Panc1 (cell line): ENCODE results near the gene TBPL2. TPM values are rescaled to one million over a fixed set of nuclear protein-coding genes. Genes with fewer than 3 reads are reported as not detected.
"Not testable (repeated sequence)": the region's sequence is repeated elsewhere in the genome, so short reads cannot be mapped to it uniquely, and the experiment has no call there.

Source experiments
- ATAC-seq: fragments of 200-7000 bp; cut with Tn5 transposase; 2 replicates; pipeline ENCODE4 v1.9.1; 2020; ENCODE audit warnings: mild to moderate bottlenecking, moderate library complexity
- BruUV-seq: library from RNA; stranded (reverse); fragments of 400-500 nt; replicated peaks from 2 replicates; lab custom pipeline; 2021; lab: Mats Ljungman, UMichigan
- CTCF ChIA-PET: fragments of 300-600 bp; sonication (Branson Sonifier 250); formaldehyde crosslinking; loops from one replicate; lab custom pipeline; 2022; ENCODE audit warnings: antibody characterized with exemption; lab: Charles Lee
- POLR2A ChIA-PET: fragments of 300-600 bp; sonication (Branson Sonifier 250); formaldehyde crosslinking; loops from one replicate; lab custom pipeline; 2022; ENCODE audit warnings: antibody characterized with exemption; lab: Charles Lee
- DNase-seq: peaks from one replicate; pipeline ENCODE4 v3.0.0-alpha.2; 2010; ENCODE audit warnings: low read depth, low spot score
- H3K27ac ChIP-seq: 2 replicates; pipeline ENCODE4 v1.5.1; 2011; ENCODE audit warnings: mild to moderate bottlenecking, low read length, inconsistent platforms
- H3K27me3 ChIP-seq: fragments of 200-500 bp; sonication (Bioruptor generic); 2 replicates; pipeline ENCODE4 v1.6.0; 2014; ENCODE audit warnings: low read length, inconsistent platforms; ENCODE audit not compliant: control insufficient read depth, insufficient read depth
- H3K36me3 ChIP-seq: fragments of 200-500 bp; sonication (Bioruptor generic); 2 replicates; pipeline ENCODE4 v1.5.1; 2014; ENCODE audit warnings: inconsistent platforms, mild to moderate bottlenecking, low read length, moderate library complexity; ENCODE audit not compliant: control insufficient read depth, insufficient read depth
- H3K4me1 ChIP-seq: 2 replicates; pipeline ENCODE4 v1.5.1; 2011; ENCODE audit warnings: inconsistent platforms, mild to moderate bottlenecking, low read length, moderate library complexity; ENCODE audit not compliant: control insufficient read depth, insufficient read depth
- H3K4me3 ChIP-seq, 2 experiments: 2 replicates each; pipeline ENCODE4 v1.5.1; 2011 to 2012; ENCODE audit warnings: low read depth in 2 of 2, low read length in 2 of 2, mild to moderate bottlenecking in 2 of 2, inconsistent platforms in 1 of 2, moderate library complexity in 1 of 2
- H3K9me3 ChIP-seq: fragments of 200-500 bp; sonication (Bioruptor generic); 2 replicates; pipeline ENCODE4 v1.5.1; 2014; ENCODE audit warnings: low read depth, mild to moderate bottlenecking, inconsistent platforms, low read length, moderate library complexity; ENCODE audit not compliant: control insufficient read depth, insufficient read depth
- CTCF ChIP-seq: fragments of 450-650 bp; IDR thresholded peaks from 2 replicates; pipeline ENCODE4 v1.5.1; 2017; ENCODE audit warnings: mild to moderate bottlenecking
- POLR2AphosphoS5 ChIP-seq: IDR thresholded peaks from 2 replicates; pipeline ENCODE4 v1.6.1; 2012; ENCODE audit warnings: mild to moderate bottlenecking, low read depth, low read length, moderate library complexity
- REST ChIP-seq, 2 experiments: IDR thresholded peaks; 2 replicates each; pipeline ENCODE4 v1.6.1; 2011 to 2012; ENCODE audit warnings: low read depth in 2 of 2, control low read depth in 1 of 2, low read length in 1 of 2, mild to moderate bottlenecking in 1 of 2, moderate library complexity in 1 of 2; ENCODE audit not compliant: insufficient read depth in 1 of 2
- SIN3A ChIP-seq: IDR thresholded peaks from 2 replicates; pipeline ENCODE4 v1.6.1; 2012; ENCODE audit warnings: low read depth, mild to moderate bottlenecking, low read length, moderate library complexity, borderline replicate concordance; ENCODE audit not compliant: insufficient read depth
- TCF7L2 ChIP-seq: IDR thresholded peaks from 2 replicates; pipeline ENCODE4 v1.6.1; 2011; ENCODE audit warnings: mild to moderate bottlenecking, low read depth, low read length, inconsistent platforms
- in situ Hi-C: cut with HindIII; loops from 2 replicates; pipeline ENCODE4 v1.10.0; 2016; ENCODE audit warnings: low sequenced_read_pairs, low pct_unique_long_range_greater_than_20kb
- intact Hi-C: fragments of 100-400 bp; cut with micrococcal nuclease; formaldehyde crosslinking; loops from one replicate; pipeline ENCODE4 v1.10.0; 2022; ENCODE audit not compliant: unreplicated experiment
- total RNA-seq: library from RNA; stranded (reverse); gene quantifications from one replicate; pipeline ENCODE4 v1.2.1, GENCODE V29; 2021; ENCODE audit not compliant: unreplicated experiment

Gene TBPL2
- total RNA-seq, 1 experiment from 2014 or later, result not detected

DNA sequence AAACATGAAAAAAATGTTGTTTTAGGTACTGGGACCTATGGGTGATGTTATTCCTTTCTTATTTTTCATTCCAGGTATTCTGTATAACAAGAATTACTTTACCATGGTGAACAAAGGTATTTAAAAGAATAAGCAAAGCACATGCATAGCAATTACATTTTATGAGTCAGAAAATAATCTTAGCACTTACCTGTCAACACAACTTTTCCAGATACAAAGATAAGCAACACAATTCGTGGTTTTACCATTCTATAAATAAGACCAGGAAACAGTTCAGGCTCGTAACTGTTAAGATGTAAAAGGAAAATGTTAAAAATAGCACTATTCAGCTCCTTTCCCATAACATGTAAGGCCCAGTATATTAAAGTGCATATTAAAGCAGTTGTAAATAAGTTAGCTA lies 16.4 kb downstream of the TBPL2 start:
- no TSS peak for BruUV-seq
- in situ Hi-C loops (no loop called here), intact Hi-C loops (no loop called here)
- DNase-seq (no peak), ATAC-seq (no peak)
- ChIA-PET POLR2A (no interaction called here), CTCF (no interaction called here)
- Histone ChIP-seq H3K36me3 (no peaks in the 10 kb centered on the region), H3K9me3 (no peaks in the 10 kb centered on the region), H3K4me3 (no peak overlapping the region), H3K4me1 (no peaks in the 10 kb centered on the region), H3K27me3 (no peaks in the 10 kb centered on the region), H3K27ac (no peak overlapping the region)
- no peak for TF ChIP-seq POLR2AphosphoS5
- no peak for TF ChIP-seq REST (IDR thresholded peaks at IDR 0.05; ENCODE audit: insufficient read depth in 1 of 2, low read depth in 2 of 2, low read length in 1 of 2)
- no peak for TF ChIP-seq CTCF
- TF ChIP-seq SIN3A, result no peak
- no peak for TF ChIP-seq TCF7L2

DNA sequence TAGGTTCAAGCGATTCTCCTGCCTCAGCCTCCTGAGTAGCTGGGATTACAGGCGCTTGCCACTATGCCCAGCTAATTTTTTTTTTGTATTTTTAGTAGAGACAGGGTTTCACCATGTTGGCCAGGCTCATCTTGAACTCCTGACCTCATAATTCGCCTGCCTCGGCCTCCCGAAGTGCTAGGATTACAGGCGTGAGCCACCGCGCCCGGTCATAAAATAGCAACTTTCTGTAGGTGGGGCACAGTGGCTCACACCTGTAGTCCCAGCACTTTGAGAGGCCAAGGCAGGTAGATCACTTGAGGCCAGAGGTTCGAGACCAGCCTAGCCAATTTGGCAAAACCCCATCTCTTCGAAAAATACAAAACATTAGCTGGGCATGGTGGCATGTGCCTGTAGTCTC lies 18.1 kb downstream of the TBPL2 start:
- H3K27ac ChIP-seq, H3K4me1 ChIP-seq, ATAC-seq, intact Hi-C loops, H3K4me3 ChIP-seq, H3K36me3 ChIP-seq, POLR2A ChIA-PET, H3K27me3 ChIP-seq, CTCF ChIA-PET, BruUV-seq, in situ Hi-C loops, DNase-seq, H3K9me3 ChIP-seq: not testable (repeated sequence)

DNA sequence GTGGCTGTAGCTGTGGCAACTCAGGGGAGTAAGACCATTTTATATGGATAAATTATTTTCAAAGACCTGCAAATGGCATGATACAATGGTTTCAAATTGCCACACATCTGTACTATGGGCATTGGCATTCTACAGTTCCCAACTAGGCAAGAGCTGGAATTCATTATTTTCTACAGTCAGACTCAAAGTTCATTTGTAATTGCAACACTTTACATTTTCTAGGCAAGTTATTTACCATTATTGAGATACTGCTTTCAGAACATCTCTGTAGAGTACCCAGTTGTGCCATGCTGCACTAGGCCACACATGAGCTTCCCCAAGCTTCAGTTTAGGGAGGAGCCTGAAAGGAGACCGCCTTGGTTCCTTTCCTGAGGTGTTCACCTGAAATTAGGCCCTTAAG lies 20.8 kb downstream of the TBPL2 start:
- TF ChIP-seq CTCF (no peak), POLR2AphosphoS5 (no peak)
- no peaks in the 10 kb centered on the region for H3K9me3 ChIP-seq
- in situ Hi-C loops (no loop called here), intact Hi-C loops (no loop called here)
- POLR2A ChIA-PET, result no interaction called here
- no peak for ATAC-seq
- H3K36me3 ChIP-seq, result no peaks in the 10 kb centered on the region
- peaks cover 3% of the 10 kb centered on the region; the same call in 1 of the 2 replicates for H3K27me3 ChIP-seq
- H3K4me3 ChIP-seq, result no peak overlapping the region
- no TSS peak for BruUV-seq
- H3K4me1 ChIP-seq, result no peaks in the 10 kb centered on the region
- no peak overlapping the region for H3K27ac ChIP-seq
- DNase-seq, result no peak
- CTCF ChIA-PET, result no interaction called here
